Cardiac muscle cell (in vitro differentiated cells and primary cell): ENCODE results near the gene SLIT3. TPM values are rescaled to one million over a fixed set of nuclear protein-coding genes. Genes with fewer than 3 reads are reported as not detected.

Experiments
- DNase-seq, 2 donors: peaks; one replicate each; pipeline versions ENCODE4 v3.0.0 to v3.0.0-alpha.2; 2010 to 2017; ENCODE audit warnings: low read depth in 1 of 2, low spot score in 1 of 2
- H3K27ac ChIP-seq: fragments of 200-600 bp; sonication (generic); 2 replicates; pipeline ENCODE4 v1.5.1; 2016
- H3K27me3 ChIP-seq: fragments of 200-600 bp; sonication (generic); 2 replicates; pipeline ENCODE4 v1.6.0; 2016; ENCODE audit warnings: control low read depth
- H3K36me3 ChIP-seq: fragments of 200-600 bp; sonication (generic); 2 replicates; pipeline ENCODE4 v1.5.1; 2016; ENCODE audit warnings: control low read depth
- H3K4me1 ChIP-seq: fragments of 200-600 bp; sonication (generic); 2 replicates; pipeline ENCODE4 v1.8.1; 2017; ENCODE audit warnings: low read depth, mild to moderate bottlenecking, mixed run types
- H3K4me3 ChIP-seq: fragments of 200-600 bp; sonication (generic); 2 replicates; pipeline ENCODE4 v1.5.1; 2016; ENCODE audit warnings: mild to moderate bottlenecking
- H3K9me3 ChIP-seq: fragments of 200-600 bp; sonication (generic); 2 replicates; pipeline ENCODE4 v1.5.1; 2017; ENCODE audit warnings: low read depth, mild to moderate bottlenecking, control low read depth
- polyA plus RNA-seq: library from polyadenylated mRNA; unstranded; fragments of >200 nt; fragmentation: Nextera tagmentation; extraction: Ambion mirVana; gene quantifications from 2 replicates; pipeline ENCODE4 v1.2.1, GENCODE V29; 2016
- total RNA-seq: library from RNA; depleted of rRNA; stranded (reverse); fragments of >200 nt; gene quantifications from 2 replicates; pipeline ENCODE4 v1.2.3, GENCODE V29; 2016
- TF ChIP-seq, protein P1 (sequence below): IDR thresholded peaks from 2 replicates; pipeline ENCODE4 v1.5.1; 2012; ENCODE audit warnings: low read depth, mild to moderate bottlenecking, low read length

The SLIT3 gene
- total and polyA plus RNA-seq, 2 experiments from 2014 or later: 50.7 to 111 TPM

DNA sequence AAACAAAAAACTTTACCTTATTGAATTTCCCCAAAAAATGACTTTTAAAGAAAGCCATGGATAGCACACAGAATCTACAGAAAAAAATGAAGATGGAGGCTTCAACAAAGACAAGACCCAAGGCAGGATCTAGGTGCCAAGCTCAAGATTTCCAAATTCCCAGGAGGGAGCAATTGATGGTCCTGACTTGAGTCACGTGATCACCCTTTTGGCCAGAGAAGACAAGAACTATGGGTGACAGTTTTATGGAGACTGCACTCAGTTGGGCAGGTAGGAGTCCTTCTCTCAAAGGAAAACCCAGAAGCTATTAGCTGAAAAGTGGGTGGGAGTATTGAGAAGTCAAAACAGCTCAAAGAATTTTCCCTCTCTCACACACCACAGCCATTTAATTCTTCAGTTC lies 3.2 kb upstream of the SLIT3 start:
- H3K9me3 ChIP-seq: no peaks in the 10 kb centered on the region
- TF ChIP-seq, protein P1, sequence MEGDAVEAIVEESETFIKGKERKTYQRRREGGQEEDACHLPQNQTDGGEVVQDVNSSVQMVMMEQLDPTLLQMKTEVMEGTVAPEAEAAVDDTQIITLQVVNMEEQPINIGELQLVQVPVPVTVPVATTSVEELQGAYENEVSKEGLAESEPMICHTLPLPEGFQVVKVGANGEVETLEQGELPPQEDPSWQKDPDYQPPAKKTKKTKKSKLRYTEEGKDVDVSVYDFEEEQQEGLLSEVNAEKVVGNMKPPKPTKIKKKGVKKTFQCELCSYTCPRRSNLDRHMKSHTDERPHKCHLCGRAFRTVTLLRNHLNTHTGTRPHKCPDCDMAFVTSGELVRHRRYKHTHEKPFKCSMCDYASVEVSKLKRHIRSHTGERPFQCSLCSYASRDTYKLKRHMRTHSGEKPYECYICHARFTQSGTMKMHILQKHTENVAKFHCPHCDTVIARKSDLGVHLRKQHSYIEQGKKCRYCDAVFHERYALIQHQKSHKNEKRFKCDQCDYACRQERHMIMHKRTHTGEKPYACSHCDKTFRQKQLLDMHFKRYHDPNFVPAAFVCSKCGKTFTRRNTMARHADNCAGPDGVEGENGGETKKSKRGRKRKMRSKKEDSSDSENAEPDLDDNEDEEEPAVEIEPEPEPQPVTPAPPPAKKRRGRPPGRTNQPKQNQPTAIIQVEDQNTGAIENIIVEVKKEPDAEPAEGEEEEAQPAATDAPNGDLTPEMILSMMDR: no peak
- DNase-seq: no peak
- H3K27ac ChIP-seq: no peak overlapping the region
- H3K4me3 ChIP-seq: no peak overlapping the region
- H3K4me1 ChIP-seq: peaks cover 3% of the 10 kb centered on the region
- H3K27me3 ChIP-seq: no peaks in the 10 kb centered on the region
- H3K36me3 ChIP-seq: no peaks in the 10 kb centered on the region

DNA sequence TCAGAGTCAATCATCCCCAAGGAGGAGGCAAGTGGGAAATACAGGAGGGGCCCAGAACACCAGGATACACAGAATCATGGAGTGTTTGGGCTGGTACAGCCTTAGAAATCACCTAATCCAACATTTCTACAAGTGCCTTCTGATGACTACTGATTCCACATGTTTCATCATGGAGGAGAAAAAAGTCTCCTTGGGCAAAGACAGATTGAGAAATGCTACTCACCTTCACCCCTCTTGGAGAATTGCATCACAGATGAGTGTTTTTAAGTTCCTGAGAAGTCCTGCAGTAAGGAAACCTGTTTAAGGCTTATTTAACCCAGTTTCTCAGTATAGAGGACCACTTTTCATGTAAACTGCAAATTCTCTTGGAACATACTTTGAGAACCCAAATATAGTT lies 2.2 kb upstream of the SLIT3 start:
- Histone ChIP-seq H3K27me3 (no peaks in the 10 kb centered on the region), H3K36me3 (no peaks in the 10 kb centered on the region)
- TF ChIP-seq, protein P1: no peak

DNA sequence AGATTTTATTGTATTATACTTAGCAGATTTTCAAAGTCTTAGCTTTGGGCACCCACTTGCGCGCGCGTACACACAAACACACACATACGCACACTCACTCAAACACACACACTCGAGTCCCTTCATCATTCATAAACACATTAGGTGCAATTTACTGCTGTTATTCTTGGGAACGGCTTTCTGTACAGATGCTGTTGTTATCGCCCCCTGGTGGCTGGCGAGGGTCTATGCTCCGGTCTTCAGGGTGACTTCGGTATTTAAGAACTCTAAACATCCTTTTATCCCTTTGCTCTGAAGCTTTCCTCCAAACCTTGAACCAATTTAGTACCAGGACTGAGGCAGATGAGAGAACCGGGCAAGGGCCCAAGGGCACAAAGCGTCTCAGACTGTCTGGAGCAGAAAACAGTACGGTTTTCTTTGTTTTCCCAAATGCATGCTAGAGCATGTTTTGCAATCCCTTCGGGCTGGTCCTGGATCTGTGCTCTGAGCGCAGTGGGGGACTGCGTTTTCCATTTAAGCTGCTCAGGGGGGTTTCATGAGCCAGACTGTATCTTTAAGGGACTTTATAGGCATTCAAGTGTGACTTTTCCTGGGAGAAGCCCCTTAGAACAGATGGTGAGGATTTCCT lies 1.7 kb upstream of the SLIT3 start:
- TF ChIP-seq, protein P1: peak; percentile 94
- Histone ChIP-seq H3K4me1 (peaks cover 8% of the 10 kb centered on the region), H3K36me3 (no peaks in the 10 kb centered on the region), H3K4me3 (no peak overlapping the region), H3K9me3 (no peaks in the 10 kb centered on the region), H3K27me3 (no peaks in the 10 kb centered on the region), H3K27ac (no peak overlapping the region)
- DNase-seq: peak; percentile 85 to 91

More for the DNA sequence above, 2.2 kb upstream of the SLIT3 start:
- H3K27ac ChIP-seq: no peak overlapping the region
- H3K4me1 ChIP-seq: peaks cover 8% of the 10 kb centered on the region
- H3K4me3 ChIP-seq: no peak overlapping the region
- no peaks in the 10 kb centered on the region for H3K9me3 ChIP-seq
- DNase-seq: no peak

DNA sequence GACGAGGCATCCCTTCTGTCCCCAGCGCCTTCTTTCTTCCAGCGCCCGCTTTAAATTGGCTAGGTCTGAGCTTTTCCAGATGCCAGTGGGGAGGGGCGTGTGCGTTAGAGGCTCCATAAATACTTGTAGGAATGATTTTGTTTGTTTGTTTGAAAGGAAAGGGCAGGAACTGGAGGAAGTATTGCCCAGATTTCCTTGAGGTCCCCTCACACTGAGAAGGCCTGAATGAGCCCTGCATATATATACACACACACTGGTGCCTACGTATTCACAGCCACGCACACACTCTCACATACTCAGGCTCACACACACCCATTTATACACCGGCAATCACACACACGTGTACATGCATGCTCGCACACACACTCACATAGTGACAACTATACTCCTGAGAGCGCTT lies 1.0 kb upstream of the SLIT3 start:
- H3K4me1 ChIP-seq: peaks cover 8% of the 10 kb centered on the region
- H3K27me3 ChIP-seq: no peaks in the 10 kb centered on the region
- TF ChIP-seq, protein P1: no peak
- H3K4me3 ChIP-seq: no peak overlapping the region
- peak in 1 of 2 donors; percentile 33 for DNase-seq
- no peak overlapping the region for H3K27ac ChIP-seq
- H3K9me3 ChIP-seq: no peaks in the 10 kb centered on the region
- H3K36me3 ChIP-seq: no peaks in the 10 kb centered on the region

DNA sequence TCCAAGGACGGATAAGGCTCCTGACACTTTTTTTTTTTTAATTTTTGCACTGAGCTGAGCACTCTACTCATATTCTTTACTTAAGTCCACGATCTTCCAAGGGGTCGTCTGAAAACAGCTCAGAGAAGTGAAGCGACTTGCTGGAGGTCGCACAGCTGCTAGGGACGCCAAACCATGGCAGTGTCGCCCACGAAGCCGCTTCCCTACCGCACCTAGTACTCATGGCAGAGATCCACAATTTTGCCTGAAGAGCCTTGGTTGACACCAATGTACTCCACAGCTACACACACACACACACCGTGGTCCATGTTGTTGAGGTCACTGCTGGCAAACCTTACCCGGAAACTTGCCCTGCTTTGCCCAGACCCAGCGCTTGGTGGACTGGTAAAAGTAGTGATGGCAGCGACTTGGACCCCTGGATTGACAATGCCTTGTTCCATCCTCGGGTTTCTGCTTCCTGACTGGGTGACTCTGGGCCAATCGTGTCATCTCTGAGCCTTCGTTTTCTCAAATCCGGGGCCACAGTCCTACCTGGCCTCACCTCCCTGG lies 521 bp upstream of the SLIT3 start:
- peak in 1 of 2 donors; percentile 22 for DNase-seq
- Histone ChIP-seq H3K27ac (no peak overlapping the region), H3K27me3 (no peaks in the 10 kb centered on the region), H3K4me3 (peak overlapping the region; percentile 89), H3K4me1 (peaks cover 8% of the 10 kb centered on the region), H3K36me3 (no peaks in the 10 kb centered on the region), H3K9me3 (no peaks in the 10 kb centered on the region)
- TF ChIP-seq, protein P1: no peak
